Stimulated activated effector memory CD8-positive, alpha-beta T cell treated with anti-CD3 and anti-CD28 coated beads, Interleukin-12 subunit alpha, Interleukin-12 subunit beta, amount 100 ng/mL, for 72 hours (primary cell): ENCODE results near the gene METTL21C.

Source experiments
- ATAC-seq: fragments of 150-1000 bp; cut with Tn5 transposase; 2 replicates; pipeline ENCODE4 v1.10.0; 2021
- DNase-seq, 2 donors: peaks; one replicate each; pipeline ENCODE4 v3.0.0; 2021 to 2022; ENCODE audit warnings: low spot score in 2 of 2
- H3K27ac Mint-ChIP-seq: one replicate; pipeline ENCODE4 v1.8.0; 2022; ENCODE audit warnings: mild to moderate bottlenecking, mixed read lengths
- H3K36me3 Mint-ChIP-seq: one replicate; pipeline ENCODE4 v1.8.0; 2022; ENCODE audit warnings: mild to moderate bottlenecking, mixed read lengths
- H3K4me1 Mint-ChIP-seq: one replicate; pipeline ENCODE4 v1.8.0; 2022; ENCODE audit warnings: mixed read lengths
- H3K4me3 Mint-ChIP-seq: one replicate; pipeline ENCODE4 v1.8.0; 2022; ENCODE audit warnings: mild to moderate bottlenecking, mixed read lengths
- H3K9me3 Mint-ChIP-seq: one replicate; pipeline ENCODE4 v1.8.0; 2022; ENCODE audit warnings: mixed read lengths

Gene METTL21C

DNA sequence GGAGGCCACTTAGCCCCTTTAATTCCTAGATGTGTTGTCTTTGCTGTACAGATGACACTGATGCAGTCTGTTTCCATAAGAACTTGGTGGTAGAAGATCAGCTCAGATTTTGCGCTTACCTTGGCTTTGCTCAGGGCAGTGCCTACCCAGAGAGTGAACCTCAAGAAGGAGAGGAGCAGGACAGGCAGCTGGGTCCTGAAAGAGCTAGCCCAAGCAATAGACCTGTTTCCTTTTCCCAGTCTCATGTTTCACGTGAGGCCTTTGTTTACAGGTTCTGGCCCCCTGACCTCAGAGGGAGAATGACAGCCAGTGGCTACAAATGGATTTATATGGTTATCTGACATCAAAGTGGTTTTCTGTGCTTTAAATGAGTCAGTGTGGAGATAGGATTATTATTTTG, 40.1 kb downstream of the METTL21C start:
- peaks cover 37% of the 10 kb centered on the region for H3K36me3 Mint-ChIP-seq
- no peak overlapping the region for H3K27ac Mint-ChIP-seq
- no peak for ATAC-seq
- H3K4me3 Mint-ChIP-seq, result no peak overlapping the region
- DNase-seq, result no peak
- H3K4me1 Mint-ChIP-seq, result no peaks in the 10 kb centered on the region
- no peaks in the 10 kb centered on the region for H3K9me3 Mint-ChIP-seq

DNA sequence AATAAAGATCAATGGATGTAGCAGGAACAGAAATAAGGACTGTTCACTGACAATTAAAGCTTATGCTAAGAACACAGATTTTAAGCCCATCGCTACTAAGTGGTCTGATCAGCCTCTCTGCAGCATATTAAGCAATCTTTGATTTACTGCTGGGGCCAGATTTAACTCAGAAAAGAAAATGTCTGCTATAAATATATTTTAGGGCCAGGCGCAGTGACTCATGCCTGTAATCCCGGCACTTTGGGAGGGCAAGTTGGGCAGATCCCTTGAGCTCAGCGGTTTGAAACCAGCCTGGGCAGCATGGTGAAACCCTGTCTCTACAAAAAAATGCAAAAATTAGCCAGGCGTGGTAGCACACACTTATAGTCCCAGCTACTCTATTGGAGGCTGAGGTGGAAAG, 43.0 kb downstream of the METTL21C start:
- DNase-seq (no peak), ATAC-seq (no peak)
- H3K36me3 Mint-ChIP-seq, result peaks cover 65% of the 10 kb centered on the region
- H3K9me3 Mint-ChIP-seq, result no peaks in the 10 kb centered on the region
- no peaks in the 10 kb centered on the region for H3K4me1 Mint-ChIP-seq
- H3K27ac Mint-ChIP-seq, result no peak overlapping the region
- H3K4me3 Mint-ChIP-seq, result no peak overlapping the region

DNA sequence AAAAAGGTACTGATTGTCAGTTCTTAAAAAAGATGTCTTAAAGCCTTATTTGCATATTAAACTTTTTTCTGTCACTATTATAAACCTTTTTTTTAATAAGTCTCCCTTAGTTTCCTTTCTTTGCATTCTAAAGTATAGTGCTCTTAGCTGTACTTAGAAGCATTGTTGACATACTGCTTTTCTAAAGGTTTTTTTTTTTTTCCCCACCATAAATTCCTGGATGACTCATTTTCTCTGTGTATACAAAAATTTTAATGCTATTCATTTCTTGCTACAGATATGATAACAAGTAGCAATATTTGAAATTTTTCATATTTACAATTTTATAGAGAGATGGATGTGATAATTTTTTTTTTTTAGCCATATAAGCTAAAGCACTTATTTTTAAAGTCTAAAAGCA, 43.5 kb downstream of the METTL21C start:
- H3K36me3 Mint-ChIP-seq, result peaks cover 70% of the 10 kb centered on the region
- no peaks in the 10 kb centered on the region for H3K4me1 Mint-ChIP-seq
- no peaks in the 10 kb centered on the region for H3K9me3 Mint-ChIP-seq
- H3K4me3 Mint-ChIP-seq, result no peak overlapping the region
- ATAC-seq (no peak), DNase-seq (no peak)
- no peak overlapping the region for H3K27ac Mint-ChIP-seq

DNA sequence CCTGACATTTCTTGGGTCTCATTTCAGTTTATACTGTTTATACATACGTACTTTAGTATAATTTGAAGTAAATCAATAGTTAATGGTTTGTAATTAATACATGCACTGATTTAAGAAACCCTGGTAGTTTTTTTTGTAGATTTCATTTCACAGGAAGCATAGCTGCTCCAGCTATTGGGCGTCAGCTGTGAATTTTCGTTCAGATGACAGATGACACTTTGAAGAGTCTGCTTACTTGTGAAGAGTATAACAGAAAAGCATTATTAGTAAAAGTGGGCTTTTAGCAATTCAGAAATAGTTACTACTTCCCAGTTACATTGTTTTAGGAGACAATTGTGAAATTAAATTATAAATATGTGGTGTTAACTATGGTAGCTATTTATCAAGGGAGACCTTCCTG, 44.4 kb downstream of the METTL21C start:
- no peak for ATAC-seq

DNA sequence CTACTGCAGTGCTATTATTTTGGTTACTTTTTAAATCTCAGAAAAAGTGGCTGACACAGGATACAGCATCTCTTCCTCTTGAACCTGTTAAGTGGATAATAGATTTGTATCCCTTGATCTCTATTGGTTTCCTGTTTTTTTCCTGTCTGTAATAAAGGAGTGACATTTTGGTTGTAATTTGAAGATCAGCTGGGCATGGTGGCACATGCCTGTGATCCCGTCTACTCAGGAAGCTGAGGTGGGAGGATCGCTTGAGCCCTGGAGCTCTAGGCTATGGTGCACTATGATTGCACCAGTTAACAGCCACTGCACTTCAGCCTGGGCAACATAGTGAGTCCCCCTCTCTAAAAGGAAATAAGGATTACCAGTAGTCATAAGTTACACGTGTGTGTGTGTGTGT, 46.8 kb downstream of the METTL21C start:
- Mint-ChIP-seq H3K36me3 (peaks cover 97% of the 10 kb centered on the region), H3K27ac (peak overlapping the region; percentile 77)
- ATAC-seq, result no peak

More for the DNA sequence above, 44.4 kb downstream of the METTL21C start:
- Mint-ChIP-seq H3K4me3 (no peak overlapping the region), H3K9me3 (no peaks in the 10 kb centered on the region), H3K36me3 (peaks cover 80% of the 10 kb centered on the region), H3K4me1 (no peaks in the 10 kb centered on the region), H3K27ac (peak overlapping the region; percentile 52)
- DNase-seq, result no peak

DNA sequence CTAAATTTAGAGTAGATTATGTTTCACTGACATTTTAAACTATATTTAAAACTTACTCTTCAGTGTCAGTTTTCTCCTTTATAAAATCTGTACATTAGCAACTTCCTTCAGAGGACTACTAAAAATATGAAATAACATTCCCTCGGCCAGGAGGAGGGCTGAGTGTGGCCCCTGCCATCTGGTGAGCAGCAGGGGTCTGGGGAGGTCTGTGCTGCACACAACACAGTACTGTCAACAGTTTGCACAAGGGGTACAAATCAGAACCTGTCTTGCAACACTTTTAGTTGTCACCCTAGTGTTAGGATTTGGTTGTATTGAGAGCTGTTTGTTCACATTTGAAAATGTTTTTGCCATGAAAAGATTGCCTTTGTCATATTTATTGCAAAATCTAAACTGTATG, 49.1 kb downstream of the METTL21C start:
- Mint-ChIP-seq H3K4me1 (no peaks in the 10 kb centered on the region), H3K27ac (peak overlapping the region; percentile 48), H3K9me3 (no peaks in the 10 kb centered on the region), H3K4me3 (no peak overlapping the region), H3K36me3 (peaks cover 100% of the 10 kb centered on the region)
- DNase-seq (no peak), ATAC-seq (no peak)

More for the DNA sequence above, 46.8 kb downstream of the METTL21C start:
- H3K4me3 Mint-ChIP-seq, result no peak overlapping the region
- DNase-seq, result no peak
- H3K4me1 Mint-ChIP-seq, result no peaks in the 10 kb centered on the region
- H3K9me3 Mint-ChIP-seq, result no peaks in the 10 kb centered on the region

DNA sequence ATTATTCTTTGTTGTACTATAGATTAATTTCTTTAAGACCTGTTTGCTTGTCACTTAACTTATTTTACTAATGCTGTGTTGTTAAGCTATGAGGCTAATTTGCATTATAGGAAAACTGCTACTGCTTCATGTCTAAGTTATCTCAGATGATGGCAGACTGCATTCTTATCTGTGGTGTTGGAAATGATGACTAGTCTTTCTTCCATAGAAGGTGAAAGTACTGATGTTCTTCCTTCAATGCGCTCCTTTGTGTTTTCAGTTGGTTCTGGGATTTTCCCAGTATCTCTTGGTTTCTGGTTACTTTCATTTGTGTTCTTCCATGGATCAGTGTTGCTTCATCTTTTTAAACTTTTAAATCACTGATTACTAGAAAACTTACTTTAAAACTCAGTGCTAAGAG, 51.2 kb downstream of the METTL21C start:
- no peaks in the 10 kb centered on the region for H3K4me1 Mint-ChIP-seq
- H3K27ac Mint-ChIP-seq, result no peak overlapping the region
- no peak for ATAC-seq
- H3K4me3 Mint-ChIP-seq, result no peak overlapping the region
- no peak for DNase-seq
- peaks cover 100% of the 10 kb centered on the region for H3K36me3 Mint-ChIP-seq
- no peaks in the 10 kb centered on the region for H3K9me3 Mint-ChIP-seq

DNA sequence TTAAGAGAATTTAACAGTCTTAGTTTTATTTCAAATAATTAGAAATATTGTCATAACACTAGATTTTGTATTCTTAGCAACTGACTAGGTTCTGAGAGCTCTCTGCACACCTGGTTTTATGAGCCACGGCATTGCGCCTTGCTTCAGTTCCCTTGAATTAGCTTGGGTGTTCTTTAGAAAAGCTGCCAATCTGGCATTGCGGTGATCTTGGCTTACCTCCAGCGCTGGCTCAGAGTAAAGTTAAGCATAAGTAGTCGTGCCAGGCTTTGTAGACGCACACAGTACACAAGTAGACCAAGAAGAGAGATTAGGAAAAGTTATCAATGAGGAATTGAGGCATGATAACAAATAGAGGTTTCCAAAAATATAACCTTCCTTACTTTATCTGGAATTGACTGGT, 52.4 kb downstream of the METTL21C start:
- peaks cover 100% of the 10 kb centered on the region for H3K36me3 Mint-ChIP-seq

DNA sequence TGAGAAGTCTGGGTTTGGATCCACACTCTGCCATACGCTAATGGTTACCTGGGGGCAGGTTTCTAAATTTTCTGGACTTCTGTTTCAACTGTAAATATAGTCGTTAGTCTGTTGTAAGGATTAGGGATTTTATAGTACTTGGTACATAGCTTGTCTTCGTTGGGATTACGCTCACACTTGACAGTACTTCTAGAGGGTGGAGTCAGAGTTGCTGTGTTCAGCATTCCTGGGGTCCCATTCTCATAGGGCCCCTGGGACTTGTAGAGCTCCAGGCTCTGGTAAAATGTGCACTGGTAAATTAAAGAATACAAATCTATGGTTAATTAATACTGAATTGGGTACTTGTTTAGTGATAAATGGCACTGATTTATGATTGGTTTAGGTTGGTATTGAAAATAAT, 52.8 kb downstream of the METTL21C start:
- ATAC-seq (no peak), DNase-seq (no peak)
- Mint-ChIP-seq H3K4me3 (no peak overlapping the region), H3K27ac (no peak overlapping the region), H3K36me3 (peaks cover 100% of the 10 kb centered on the region), H3K9me3 (no peaks in the 10 kb centered on the region), H3K4me1 (no peaks in the 10 kb centered on the region)

More for the DNA sequence above, 52.4 kb downstream of the METTL21C start:
- H3K4me3 Mint-ChIP-seq, result no peak overlapping the region
- no peaks in the 10 kb centered on the region for H3K9me3 Mint-ChIP-seq
- DNase-seq (no peak), ATAC-seq (no peak)
- no peak overlapping the region for H3K27ac Mint-ChIP-seq
- no peaks in the 10 kb centered on the region for H3K4me1 Mint-ChIP-seq

DNA sequence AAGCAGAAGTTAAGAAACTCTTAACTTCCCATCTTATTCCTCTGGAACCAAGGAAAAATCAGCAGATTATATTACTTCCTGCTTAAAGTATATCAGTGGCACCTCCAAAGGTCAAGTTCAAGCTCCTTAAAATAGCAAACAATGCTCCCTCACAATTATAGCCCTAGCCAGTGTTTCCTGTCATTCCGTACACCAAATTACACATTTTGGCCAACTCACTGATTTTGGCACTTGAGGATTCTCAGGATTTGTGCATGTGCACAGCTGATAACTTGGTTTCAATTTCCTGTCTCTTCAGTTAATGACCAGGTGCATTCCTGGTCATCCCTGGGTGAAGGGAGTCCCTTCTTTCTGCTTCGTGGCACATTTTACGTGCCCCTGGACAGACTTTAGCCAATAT, 56.1 kb downstream of the METTL21C start:
- H3K4me3 Mint-ChIP-seq, result no peak overlapping the region
- H3K27ac Mint-ChIP-seq, result peak overlapping the region; percentile 36
- peaks cover 100% of the 10 kb centered on the region for H3K36me3 Mint-ChIP-seq
- peaks cover 5% of the 10 kb centered on the region for H3K4me1 Mint-ChIP-seq
- H3K9me3 Mint-ChIP-seq, result no peaks in the 10 kb centered on the region
- ATAC-seq, result no peak
- no peak for DNase-seq
